Iris pigment epithelial cell (primary cell): ENCODE results near the gene NTM.
"Not testable (repeated sequence)": the region's sequence is repeated elsewhere in the genome, so short reads cannot be mapped to it uniquely, and the experiment has no call there.

Experiments
- DNase-seq: peaks from one replicate; pipeline ENCODE4 v3.0.0-alpha.2; 2011; ENCODE audit warnings: low read depth

NTM gene

DNA sequence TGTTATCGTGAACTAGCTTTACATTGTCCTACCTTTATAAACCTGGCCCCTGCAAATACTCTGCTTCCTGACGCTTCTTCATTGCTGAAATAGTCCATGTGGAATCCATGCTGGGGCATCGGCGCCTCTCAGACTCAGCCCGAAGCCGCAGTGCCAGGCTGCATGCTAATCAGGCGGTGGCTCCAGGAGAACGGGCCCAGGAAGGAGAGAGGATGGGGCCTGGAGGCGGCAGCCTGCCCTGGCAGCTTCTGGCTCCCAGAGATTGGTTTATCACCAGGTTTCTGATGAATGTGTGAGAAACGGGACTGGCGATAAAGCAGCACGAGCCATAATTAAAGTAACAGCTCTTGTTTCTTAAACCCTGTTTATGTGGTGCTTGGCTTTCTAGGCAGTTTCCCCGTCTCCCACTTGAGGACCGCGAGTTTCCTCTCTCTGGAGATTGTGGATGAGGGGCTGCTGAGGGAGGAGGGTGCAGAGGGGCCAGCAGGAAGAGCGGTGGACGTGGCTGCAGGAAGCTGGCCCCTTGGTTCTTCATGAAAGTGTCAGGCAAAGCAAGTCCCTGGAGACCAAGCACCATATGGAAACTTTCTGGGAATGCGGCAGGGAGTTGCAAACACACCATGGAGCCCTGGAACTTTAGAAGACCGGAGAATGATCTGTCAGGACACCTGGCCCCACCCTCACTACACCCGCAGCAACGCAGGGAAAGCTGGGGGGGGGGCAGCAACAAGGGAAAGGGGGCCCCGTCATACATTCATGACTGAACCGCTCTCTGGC is 93.4 kb downstream of the NTM start:
- DNase-seq = no peak

GRCh38 chr11:131464461-131464860 is 94.0 kb downstream of the NTM start:
- no peak for DNase-seq

DNA sequence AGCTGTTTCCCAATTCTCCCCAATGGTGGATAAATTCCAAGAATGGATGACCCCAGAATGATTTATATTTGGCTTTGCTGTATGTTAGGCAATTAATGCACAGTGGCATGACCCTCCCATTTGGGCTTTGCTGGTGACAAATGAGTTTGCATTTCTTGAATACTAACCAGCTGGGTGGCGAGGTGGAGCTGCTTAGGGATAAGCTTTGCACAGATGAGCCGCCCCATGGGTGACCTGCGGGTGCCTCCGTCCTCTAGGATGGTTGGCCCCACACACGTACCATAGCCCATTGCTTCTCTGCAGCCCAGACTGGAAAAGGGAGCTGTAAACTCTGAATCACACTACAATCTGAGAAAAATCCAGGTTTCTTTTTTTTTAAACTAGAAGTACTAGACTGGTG is 94.6 kb downstream of the NTM start:
- DNase-seq = no peak

- no peak for DNase-seq
Measured at GRCh38 chr11:131465746-131466145, 95.3 kb downstream of the NTM start.

GRCh38 chr11:131467645-131468394 is 97.4 kb downstream of the NTM start:
- DNase-seq = no peak

DNA sequence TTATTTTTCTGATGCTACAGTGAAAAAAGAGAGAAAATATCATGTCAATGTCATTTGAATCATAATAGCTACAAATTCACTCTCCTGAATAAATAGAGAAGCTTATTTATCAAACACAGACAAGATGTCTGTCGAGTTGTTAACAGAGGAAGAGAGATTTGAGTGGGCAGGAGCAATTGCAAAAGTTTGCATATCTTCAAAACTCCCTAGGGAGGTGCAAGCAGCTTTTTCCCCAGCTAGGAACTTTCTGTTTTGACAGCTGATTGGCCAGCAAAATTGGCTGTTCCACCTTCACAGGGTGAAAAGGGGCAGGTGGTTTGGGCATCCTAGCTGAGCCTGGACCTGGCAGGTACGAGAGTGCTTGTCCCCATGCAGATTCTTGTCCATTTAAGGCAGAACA is 98.2 kb downstream of the NTM start:
- DNase-seq = no peak

DNA sequence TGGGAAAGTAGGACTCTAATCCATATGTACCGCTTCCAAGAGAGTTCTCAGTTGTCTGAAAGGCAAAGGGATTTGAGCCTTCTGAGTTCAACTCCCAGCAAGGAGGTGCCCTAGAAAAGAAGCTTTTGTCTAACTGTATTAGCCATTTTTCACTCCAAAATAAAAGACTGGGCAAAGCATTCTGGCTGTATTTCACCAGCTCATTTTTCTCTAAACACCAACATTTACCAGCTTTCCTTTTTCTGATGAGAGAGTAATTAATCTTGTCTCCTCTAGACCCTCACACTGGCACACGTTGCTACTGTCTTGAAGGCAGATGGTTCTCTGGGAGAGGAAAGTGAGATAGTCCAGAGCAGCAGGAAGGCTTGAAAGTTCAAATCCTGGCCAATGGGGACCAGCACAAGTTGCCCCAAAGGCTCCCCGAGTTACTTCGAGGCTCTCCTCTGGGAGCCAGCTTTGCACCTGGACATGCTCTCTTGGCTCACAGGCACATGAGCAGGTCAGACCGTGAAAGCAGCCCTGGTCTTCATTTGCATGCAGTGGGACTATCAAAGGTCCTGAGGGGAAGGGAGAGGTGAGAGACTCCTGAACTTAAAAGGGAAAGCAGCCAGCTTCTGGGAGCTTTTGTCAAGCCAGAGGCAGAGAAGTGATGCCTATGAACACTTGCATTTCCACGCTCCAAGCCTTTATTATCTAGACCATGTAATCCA is 100.0 kb downstream of the NTM start:
- DNase-seq = no peak

GRCh38 chr11:131471976-131472375 is 101.6 kb downstream of the NTM start:
- no peak for DNase-seq

- no peak for DNase-seq
Measured at GRCh38 chr11:131474947-131475346, 104.5 kb downstream of the NTM start.

- DNase-seq = no peak
Measured at GRCh38 chr11:131476266-131476665, 105.9 kb downstream of the NTM start.

DNA sequence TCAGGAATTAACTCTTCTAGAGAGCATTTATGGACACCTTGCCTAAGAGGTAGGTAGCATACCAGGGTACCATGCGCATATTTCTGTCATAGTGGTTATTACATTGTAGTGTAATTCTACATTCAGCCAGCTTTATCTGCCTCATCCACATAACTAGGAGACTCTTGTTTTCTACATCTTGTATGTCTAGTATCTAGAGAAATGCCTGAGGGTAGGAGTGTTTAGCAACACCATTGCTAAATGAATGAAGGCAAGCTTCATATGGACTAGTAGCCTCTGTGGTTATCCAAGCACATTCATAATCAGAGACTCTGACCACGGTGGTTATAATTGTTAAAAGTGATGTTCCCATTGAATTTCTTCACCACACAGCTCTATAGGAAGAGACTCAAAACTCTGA is 107.9 kb downstream of the NTM start:
- DNase-seq = no peak

GRCh38 chr11:131481303-131481702 is 110.9 kb downstream of the NTM start:
- no peak for DNase-seq

DNA sequence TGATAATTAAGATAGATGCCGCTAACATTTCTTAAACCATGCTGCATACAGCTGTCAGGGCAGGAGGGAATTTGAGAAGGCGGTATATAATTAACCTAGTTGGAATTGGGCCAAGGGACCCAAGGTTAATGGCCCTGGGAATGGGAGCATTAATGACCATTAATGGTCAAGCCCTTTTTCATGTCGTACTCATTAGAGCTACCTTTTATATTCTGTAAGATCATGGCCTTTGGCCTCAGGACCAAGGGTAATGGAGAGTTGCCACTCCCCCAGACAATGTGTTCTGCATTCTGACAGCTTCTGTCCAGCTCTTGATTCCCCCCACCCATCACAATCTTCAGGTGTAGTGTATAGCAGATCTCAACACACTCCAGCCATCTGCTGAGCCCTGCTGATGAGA is 111.6 kb downstream of the NTM start:
- DNase-seq = no peak

DNA sequence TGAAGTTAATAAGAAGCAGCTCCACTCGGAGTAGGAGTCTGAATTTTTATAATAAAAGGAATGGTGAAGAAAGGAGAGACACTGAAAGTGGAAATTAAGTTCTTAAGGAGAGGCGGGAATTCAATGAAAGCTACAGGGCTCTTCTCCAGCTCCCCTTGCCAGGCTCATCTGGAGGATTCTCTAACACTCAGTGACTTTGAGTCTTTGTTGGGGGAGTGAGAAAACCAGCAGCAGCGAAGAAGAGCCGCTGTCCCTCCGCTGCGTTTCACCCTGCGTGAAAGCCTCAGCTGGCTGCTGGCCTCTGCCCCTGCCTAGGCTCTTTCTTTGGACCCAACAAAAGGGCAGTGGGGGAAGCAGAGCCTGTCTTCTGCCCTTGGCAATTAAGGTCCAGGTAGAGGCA is 113.0 kb downstream of the NTM start:
- DNase-seq = no peak

DNA sequence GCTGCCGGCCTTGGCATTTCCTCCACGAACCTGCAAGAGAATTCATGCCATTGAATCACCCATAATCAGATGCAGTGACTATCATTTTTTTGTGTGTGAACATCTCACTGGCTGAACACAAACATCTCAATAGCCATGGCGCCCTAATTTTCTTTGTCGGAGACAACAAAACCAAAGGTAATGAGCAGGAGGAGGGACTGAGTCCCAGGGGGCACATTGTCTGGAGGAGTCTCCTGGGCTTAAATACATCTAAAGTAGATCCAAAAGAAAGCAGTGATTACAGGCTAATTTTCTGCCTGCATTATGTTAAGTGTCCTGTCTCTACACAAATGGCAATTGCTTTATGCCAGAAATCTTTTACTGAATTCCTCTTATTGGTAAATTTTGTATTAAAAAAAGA is 113.5 kb downstream of the NTM start:
- no peak for DNase-seq

GRCh38 chr11:131486100-131486499 is 115.7 kb downstream of the NTM start:
- peak; percentile 28 for DNase-seq

GRCh38 chr11:131486937-131487635 is 116.7 kb downstream of the NTM start:
- no peak for DNase-seq

DNA sequence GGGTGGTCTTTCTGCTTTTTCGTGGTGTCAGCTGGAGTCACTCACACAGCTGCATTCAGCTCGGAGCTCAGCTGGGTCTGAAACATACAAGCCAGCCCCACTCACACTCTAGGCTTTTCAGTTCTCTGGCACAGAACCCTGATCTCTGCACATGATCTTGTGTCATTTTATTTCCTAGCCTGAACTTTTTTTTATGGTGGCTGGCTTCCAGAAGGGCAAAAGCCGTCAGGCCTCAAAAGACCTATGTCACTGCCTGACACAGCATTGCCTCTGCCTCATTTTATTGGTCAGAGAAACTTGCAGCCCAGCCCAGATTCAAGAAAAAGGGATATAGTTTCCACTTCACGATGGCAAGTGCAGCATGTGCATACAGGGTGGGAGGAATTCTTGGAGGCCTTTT is 117.8 kb downstream of the NTM start:
- DNase-seq = no peak

- peak; percentile 52 for DNase-seq
Measured at GRCh38 chr11:131491503-131491902, 121.1 kb downstream of the NTM start.

- DNase-seq = no peak
Measured at GRCh38 chr11:131495423-131495822, 125.0 kb downstream of the NTM start.

DNA sequence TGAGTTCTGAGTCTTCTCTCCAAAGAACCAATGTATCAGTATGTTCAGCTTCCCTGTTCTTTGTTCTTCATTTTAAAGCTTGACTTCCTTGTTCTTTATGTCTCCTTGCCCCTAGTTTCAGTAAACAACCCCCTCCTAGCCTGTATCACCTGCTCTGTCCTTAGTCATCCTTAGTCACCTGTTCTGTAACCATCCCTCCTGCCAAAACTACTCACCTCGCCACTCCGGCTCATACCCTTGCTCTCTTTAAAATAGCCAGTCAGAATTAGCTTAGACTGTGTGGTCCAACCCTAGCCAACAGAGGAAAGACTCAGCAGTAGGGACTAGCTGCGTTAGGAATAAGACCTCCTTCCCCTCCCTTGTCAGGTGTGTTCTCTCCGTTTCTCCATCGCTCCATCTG is 127.3 kb downstream of the NTM start:
- not testable (repeated sequence) for DNase-seq

- no peak for DNase-seq
Measured at GRCh38 chr11:131498631-131499160, 128.3 kb downstream of the NTM start.
